HepG2 (cell line): ENCODE measurements around the gene RARA. TPM values are rescaled to one million over a fixed set of nuclear protein-coding genes. Genes with fewer than 3 reads are reported as not detected.

Experiments used
- ATAC-seq: fragments of 200-7000 bp; cut with Tn5 transposase; 3 replicates; pipeline ENCODE4 v1.9.1; 2020; ENCODE audit warnings: mild to moderate bottlenecking, moderate library complexity
- BruUV-seq: library from RNA; stranded (reverse); fragments of 400-500 nt; replicated peaks from 2 replicates; lab custom pipeline; 2021; lab: Mats Ljungman, UMichigan
- CTCF ChIA-PET: fragments of 300-600 bp; formaldehyde crosslinking; extraction: SDS; loops from one replicate; lab custom pipeline; 2021; ENCODE audit warnings: low total read pairs, inconsistent platforms, low intra/inter-chr PET ratio; lab: Yijun Ruan, JAX
- POLR2A ChIA-PET: fragments of 350-600 bp; sonication (Branson Sonifier 250); formaldehyde crosslinking; loops from one replicate; lab custom pipeline; 2020; ENCODE audit warnings: antibody characterized with exemption, inconsistent platforms; lab: Yijun Ruan, JAX
- DNase-seq: peaks from one replicate; pipeline ENCODE4 v3.0.0-alpha.2; 2015; ENCODE audit warnings: low spot score
- FAIRE-seq: peaks from 3 replicates; lab custom pipeline; 2011; peaks lifted over from hg19 to GRCh38; lab: Jason Lieb, UNC
- H2AFZ ChIP-seq: one replicate; pipeline ENCODE4 v1.6.1; 2011; ENCODE audit warnings: low read length, inconsistent platforms
- H3K27ac ChIP-seq: fragments of 300-600 bp; 3 replicates; pipeline ENCODE4 v1.8.0; 2011; ENCODE audit warnings: mixed run types, mild to moderate bottlenecking, mixed read lengths, low read length, inconsistent platforms; ENCODE audit not compliant: insufficient read depth; ENCODE audit errors: extremely low read length
- H3K27me3 ChIP-seq, 2 experiments: fragments of 200-600 bp in 1 of 2; 2 replicates in 1 of 2; 3 replicates in 1 of 2; pipeline versions ENCODE4 v1.6.0 to v1.8.0; 2011; ENCODE audit warnings: low read length in 2 of 2, mild to moderate bottlenecking in 2 of 2, moderate library complexity in 2 of 2, inconsistent platforms in 1 of 2; ENCODE audit not compliant: insufficient read depth in 2 of 2, control insufficient read depth in 1 of 2
- H3K36me3 ChIP-seq, 2 experiments: fragments of 200-600 bp in 1 of 2; replicated peaks in 1 of 2; 2 replicates in 1 of 2; 3 replicates in 1 of 2; pipeline versions ENCODE4 v1.5.1 to v1.8.0; 2011; ENCODE audit warnings: low read length in 2 of 2, inconsistent platforms in 1 of 2; ENCODE audit not compliant: insufficient read depth in 2 of 2, control insufficient read depth in 1 of 2
- H3K4me1 ChIP-seq: 2 replicates; pipeline ENCODE4 v1.5.1; 2012; ENCODE audit warnings: low read length, inconsistent platforms; ENCODE audit not compliant: insufficient read depth
- H3K4me2 ChIP-seq: 2 replicates; pipeline ENCODE4 v1.6.0; 2011; ENCODE audit warnings: low read depth, low read length, inconsistent platforms
- H3K4me3 ChIP-seq, 3 experiments: fragments of 200-600 bp in 1 of 3; sonication (generic), shearing (Covaris generic) in 1 of 3; replicated peaks in 1 of 3; 2 replicates each; pipeline ENCODE4 v1.5.1; 2011 to 2016; ENCODE audit warnings: low read length in 3 of 3, inconsistent platforms in 2 of 3, low read depth in 2 of 3, mild to moderate bottlenecking in 2 of 3, control low read depth in 1 of 3, mixed read lengths in 1 of 3; ENCODE audit not compliant: insufficient read depth in 1 of 3
- H3K79me2 ChIP-seq: one replicate; pipeline ENCODE4 v1.6.1; 2011; ENCODE audit warnings: low read length, inconsistent platforms; ENCODE audit not compliant: insufficient read depth
- H3K9ac ChIP-seq: 2 replicates; pipeline ENCODE4 v1.6.0; 2011; ENCODE audit warnings: mild to moderate bottlenecking, low read depth, low read length, inconsistent platforms; ENCODE audit not compliant: insufficient read depth
- H3K9me3 ChIP-seq: 2 replicates; pipeline ENCODE4 v1.5.1; 2012; ENCODE audit warnings: mild to moderate bottlenecking, low read length
- H4K20me1 ChIP-seq: 2 replicates; pipeline ENCODE4 v1.6.0; 2011; ENCODE audit warnings: inconsistent platforms, mild to moderate bottlenecking, low read length, moderate library complexity; ENCODE audit not compliant: insufficient read depth
- ATRX ChIP-seq: sonication (generic); formaldehyde crosslinking; IDR thresholded peaks from 2 replicates; pipeline ENCODE4 v1.4.0; 2020; ENCODE audit warnings: missing genetic modification reagents, borderline replicate concordance
- HNF4G ChIP-seq, 2 experiments: sonication (generic) in 1 of 2; formaldehyde crosslinking in 1 of 2; IDR thresholded peaks; 2 replicates each; pipeline versions ENCODE4 v1.4.0 to v1.6.1; 2011 to 2020; ENCODE audit warnings: borderline replicate concordance in 2 of 2, low read depth in 2 of 2, mild to moderate bottlenecking in 2 of 2, low read length in 1 of 2, missing genetic modification reagents in 1 of 2, moderate library complexity in 1 of 2
- MTF2 ChIP-seq: sonication (generic); formaldehyde crosslinking; IDR thresholded peaks from 2 replicates; pipeline ENCODE4 v1.5.0; 2020; ENCODE audit warnings: missing genetic modification reagents, borderline replicate concordance
- NFIB ChIP-seq: sonication (generic); formaldehyde crosslinking; IDR thresholded peaks from 2 replicates; pipeline ENCODE4 v1.9.0; 2021; ENCODE audit warnings: missing genetic modification reagents, mild to moderate bottlenecking, borderline replicate concordance
- RELA ChIP-seq: sonication (generic); formaldehyde crosslinking; IDR thresholded peaks from 2 replicates; pipeline ENCODE4 v1.4.0; 2020; ENCODE audit warnings: missing genetic modification reagents
- SP2 ChIP-seq: sonication (generic); formaldehyde crosslinking; IDR thresholded peaks from 2 replicates; pipeline ENCODE4 v1.5.1; 2020; ENCODE audit warnings: mild to moderate bottlenecking, missing genetic modification reagents
- THYN1 ChIP-seq: sonication (generic); formaldehyde crosslinking; IDR thresholded peaks from 2 replicates; pipeline ENCODE4 v1.8.1; 2023; ENCODE audit warnings: low read depth, mild to moderate bottlenecking, moderate library complexity, missing genetic modification reagents, borderline replicate concordance
- ZNF274 ChIP-seq: sonication (generic); formaldehyde crosslinking; IDR thresholded peaks from 2 replicates; pipeline ENCODE4 v1.5.1; 2020; ENCODE audit warnings: mild to moderate bottlenecking, missing genetic modification reagents
- ZNF713 ChIP-seq: sonication (generic); formaldehyde crosslinking; IDR thresholded peaks from 2 replicates; pipeline ENCODE4 v1.4.0; 2020; ENCODE audit warnings: mild to moderate bottlenecking, missing genetic modification reagents
- ZNF761 ChIP-seq: sonication (generic); formaldehyde crosslinking; conservative IDR thresholded peaks from 2 replicates; pipeline ENCODE4 v1.4.0; 2020; ENCODE audit warnings: mild to moderate bottlenecking, missing genetic modification reagents
- ZNF781 ChIP-seq: sonication (generic); formaldehyde crosslinking; IDR thresholded peaks from 2 replicates; pipeline ENCODE4 v1.5.1; 2020; ENCODE audit warnings: borderline replicate concordance, mild to moderate bottlenecking, missing genetic modification reagents; ENCODE audit errors: not compliant biosample characterization
- WGBS: methylation state at CpG from one replicate; pipeline ENCODE4 v1.1.6; 2017; ENCODE audit warnings: low lambda C conversion rate; 5-methylcytosine and 5-hydroxymethylcytosine counted together
- in situ Hi-C: cut with HindIII; loops from 2 replicates; pipeline ENCODE4 v1.10.0; 2017; ENCODE audit warnings: low pct_unique_long_range_greater_than_20kb; ENCODE audit not compliant: extremely low pct_ligation_motif_present
- intact Hi-C: fragments of 100-400 bp; cut with micrococcal nuclease; formaldehyde crosslinking; loops from one replicate; pipeline ENCODE4 v1.10.0; 2022; ENCODE audit not compliant: unreplicated experiment
- polyA plus RNA-seq, 8 experiments: library from polyadenylated mRNA; depleted of rRNA in 3 of 8; stranded (reverse) in 7 of 8; unstranded in 1 of 8; fragments of >200 nt; fragmentation: Illumina TruSeq in 4 of 8; extraction: Trizol in 4 of 8; gene quantifications; 2 replicates each; pipeline versions ENCODE4 v1.2.1 to v1.2.3, GENCODE V29; 2011 to 2016; ENCODE audit warnings: low read depth in 4 of 8, missing spikeins in 1 of 8, mixed read lengths in 1 of 8; ENCODE audit not compliant: insufficient read depth in 1 of 8
- total RNA-seq, 5 experiments: library from RNA; depleted of rRNA; stranded (reverse); fragments of >200 nt; fragmentation: Illumina TruSeq; extraction: Trizol; gene quantifications; 2 replicates each; pipeline ENCODE4 v1.2.3, GENCODE V29; 2016; ENCODE audit warnings: low read depth in 1 of 5
- TF ChIP-seq, protein P1 (sequence below): sonication (generic); formaldehyde crosslinking; IDR thresholded peaks from 2 replicates; pipeline ENCODE4 v1.4.0; 2020; ENCODE audit warnings: missing genetic modification reagents, borderline replicate concordance
- TF ChIP-seq, protein P2 (sequence below): sonication (generic); formaldehyde crosslinking; IDR thresholded peaks from 2 replicates; pipeline ENCODE4 v1.5.0; 2020; ENCODE audit warnings: missing genetic modification reagents, mild to moderate bottlenecking, borderline replicate concordance

The RARA gene
- total and polyA plus RNA-seq, 2 of the 13 experiments (the other 11 are each of a cell fraction or from before 2014, with no cell fraction given), result 6.4 to 8.6 TPM

DNA sequence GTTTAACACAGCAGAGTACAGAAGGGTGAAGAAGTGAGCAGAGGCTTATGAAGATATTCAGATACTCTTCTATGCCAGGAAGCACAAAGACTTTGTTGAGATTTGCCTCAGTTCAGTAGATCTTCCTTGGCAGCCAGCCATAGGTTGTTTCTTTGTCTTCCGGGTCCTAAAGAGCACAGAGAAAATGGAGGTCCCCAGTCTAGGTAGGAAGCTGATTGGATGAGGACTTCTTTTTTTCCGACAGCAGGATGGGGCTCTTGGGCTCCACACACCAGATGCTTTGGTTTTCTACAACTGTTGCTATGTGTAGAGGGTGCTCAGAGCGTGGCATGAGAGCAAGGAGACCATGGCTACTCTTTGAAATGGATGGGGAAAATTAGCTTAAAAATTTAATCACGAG lies 29.6 kb upstream of the RARA start:
- Histone ChIP-seq H3K36me3 (peaks cover 25 to 64% of the 10 kb centered on the region in 2 experiments), H3K79me2 (no peaks in the 10 kb centered on the region), H3K4me2 (no peak overlapping the region), H3K27ac (no peak overlapping the region), H3K4me3 (no peak overlapping the region), H2AFZ (no peak overlapping the region), H4K20me1 (no peaks in the 10 kb centered on the region), H3K9me3 (no peaks in the 10 kb centered on the region), H3K27me3 (no peaks in the 10 kb centered on the region), H3K9ac (no peak overlapping the region), H3K4me1 (peaks cover 13% of the 10 kb centered on the region)
- TF ChIP-seq ZNF713 (CRISPR knock-in tag) (no peak), MTF2 (CRISPR knock-in tag) (no peak)
- intact Hi-C loops (no loop called here), in situ Hi-C loops (no loop called here)
- FAIRE-seq, result no peak
- BruUV-seq, result no TSS peak
- POLR2A ChIA-PET, result interaction anchor here (0.6 kb wide), 1 partner anchor 53 kb away, joined by 3 read pairs; no protein-coding TSS in a partner anchor
- no peak for ATAC-seq
- DNase-seq, result no peak
- 97% methylated on average over 4 of the region's 4 CpGs for WGBS
- CTCF ChIA-PET, result no interaction called here

DNA sequence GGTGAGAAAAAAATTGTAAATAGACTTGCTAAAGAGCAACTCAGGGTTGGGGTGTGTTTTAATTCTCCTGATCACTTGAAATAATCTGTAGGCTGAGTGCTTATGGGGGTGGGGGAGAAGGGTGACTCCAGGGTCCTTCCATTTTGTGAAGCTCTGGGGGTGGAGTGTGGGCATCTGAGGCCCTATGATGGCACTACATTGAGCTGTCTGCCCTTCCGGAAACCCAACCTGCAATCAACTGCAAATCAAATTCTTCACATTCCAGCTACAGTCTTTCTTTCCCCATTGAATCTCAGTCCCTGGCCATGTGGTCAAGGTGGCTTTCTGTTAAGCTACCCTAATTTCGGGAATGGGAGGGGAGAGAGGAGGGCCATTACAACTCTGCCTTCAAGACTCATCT lies 27.3 kb upstream of the RARA start:
- intact Hi-C loops (no loop called here), in situ Hi-C loops (loop anchor here (10.0 kb wide), 1 partner anchor 267 kb away; the partner anchor contains the start of gene CSF3)
- no peaks in the 10 kb centered on the region for H4K20me1 ChIP-seq
- peaks cover 15 to 45% of the 10 kb centered on the region in 2 experiments for H3K36me3 ChIP-seq
- POLR2A ChIA-PET, result interaction anchor here (0.5 kb wide), 1 partner anchor 99 kb away, joined by 3 read pairs; no protein-coding TSS in a partner anchor
- ATAC-seq (no peak), FAIRE-seq (no peak), DNase-seq (no peak)
- no peak overlapping the region for H3K27ac ChIP-seq
- no peaks in the 10 kb centered on the region for H3K9me3 ChIP-seq
- H3K9ac ChIP-seq, result no peak overlapping the region
- BruUV-seq, result no TSS peak
- no peaks in the 10 kb centered on the region for H3K79me2 ChIP-seq
- H3K4me3 ChIP-seq, result no peak overlapping the region
- TF ChIP-seq RELA (CRISPR knock-in tag), result no peak
- no peak for TF ChIP-seq THYN1 (CRISPR knock-in tag)
- TF ChIP-seq, protein P1, sequence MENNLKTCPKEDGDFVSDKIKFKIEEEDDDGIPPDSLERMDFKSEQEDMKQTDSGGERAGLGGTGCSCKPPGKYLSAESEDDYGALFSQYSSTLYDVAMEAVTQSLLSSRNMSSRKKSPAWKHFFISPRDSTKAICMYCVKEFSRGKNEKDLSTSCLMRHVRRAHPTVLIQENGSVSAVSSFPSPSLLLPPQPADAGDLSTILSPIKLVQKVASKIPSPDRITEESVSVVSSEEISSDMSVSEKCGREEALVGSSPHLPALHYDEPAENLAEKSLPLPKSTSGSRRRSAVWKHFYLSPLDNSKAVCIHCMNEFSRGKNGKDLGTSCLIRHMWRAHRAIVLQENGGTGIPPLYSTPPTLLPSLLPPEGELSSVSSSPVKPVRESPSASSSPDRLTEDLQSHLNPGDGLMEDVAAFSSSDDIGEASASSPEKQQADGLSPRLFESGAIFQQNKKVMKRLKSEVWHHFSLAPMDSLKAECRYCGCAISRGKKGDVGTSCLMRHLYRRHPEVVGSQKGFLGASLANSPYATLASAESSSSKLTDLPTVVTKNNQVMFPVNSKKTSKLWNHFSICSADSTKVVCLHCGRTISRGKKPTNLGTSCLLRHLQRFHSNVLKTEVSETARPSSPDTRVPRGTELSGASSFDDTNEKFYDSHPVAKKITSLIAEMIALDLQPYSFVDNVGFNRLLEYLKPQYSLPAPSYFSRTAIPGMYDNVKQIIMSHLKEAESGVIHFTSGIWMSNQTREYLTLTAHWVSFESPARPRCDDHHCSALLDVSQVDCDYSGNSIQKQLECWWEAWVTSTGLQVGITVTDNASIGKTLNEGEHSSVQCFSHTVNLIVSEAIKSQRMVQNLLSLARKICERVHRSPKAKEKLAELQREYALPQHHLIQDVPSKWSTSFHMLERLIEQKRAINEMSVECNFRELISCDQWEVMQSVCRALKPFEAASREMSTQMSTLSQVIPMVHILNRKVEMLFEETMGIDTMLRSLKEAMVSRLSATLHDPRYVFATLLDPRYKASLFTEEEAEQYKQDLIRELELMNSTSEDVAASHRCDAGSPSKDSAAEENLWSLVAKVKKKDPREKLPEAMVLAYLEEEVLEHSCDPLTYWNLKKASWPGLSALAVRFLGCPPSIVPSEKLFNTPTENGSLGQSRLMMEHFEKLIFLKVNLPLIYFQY, result no peak
- TF ChIP-seq, protein P2, sequence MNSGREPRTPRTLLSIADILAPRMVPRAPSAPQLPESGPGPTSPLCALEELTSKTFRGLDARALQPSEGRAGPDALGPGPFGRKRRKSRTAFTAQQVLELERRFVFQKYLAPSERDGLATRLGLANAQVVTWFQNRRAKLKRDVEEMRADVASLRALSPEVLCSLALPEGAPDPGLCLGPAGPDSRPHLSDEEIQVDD (CRISPR knock-in tag), result no peak
- no peak for TF ChIP-seq ZNF274
- no peak for TF ChIP-seq HNF4G (IDR thresholded peaks at IDR 0.05; ENCODE audit: borderline replicate concordance, low read depth, low read length)
- TF ChIP-seq HNF4G (CRISPR knock-in tag; IDR thresholded peaks at IDR 0.05; ENCODE audit: borderline replicate concordance, low read depth), result no peak
- no peak for TF ChIP-seq NFIB (CRISPR knock-in tag)
- no peak for TF ChIP-seq ZNF761 (CRISPR knock-in tag)
- TF ChIP-seq ZNF781, result no peak
- no peak for TF ChIP-seq SP2
- no peak for TF ChIP-seq ATRX
- H2AFZ ChIP-seq, result no peak overlapping the region
- whole genome bisulfite sequencing, result 92% methylated on average over 2 of the region's 2 CpGs
- peaks cover 30% of the 10 kb centered on the region for H3K4me1 ChIP-seq
- H3K4me2 ChIP-seq, result no peak overlapping the region
- H3K27me3 ChIP-seq, result no peaks in the 10 kb centered on the region
- CTCF ChIA-PET, result no interaction called here
